GM12872 (cell line): ENCODE data around the gene SLC29A1.

Experiments
- TF ChIP-seq, protein P1 (sequence below): IDR thresholded peaks from 3 replicates; pipeline ENCODE4 v1.5.1; 2011; ENCODE audit warnings: low read depth, mild to moderate bottlenecking, low read length, moderate library complexity; ENCODE audit not compliant: insufficient read depth

SLC29A1 gene

DNA sequence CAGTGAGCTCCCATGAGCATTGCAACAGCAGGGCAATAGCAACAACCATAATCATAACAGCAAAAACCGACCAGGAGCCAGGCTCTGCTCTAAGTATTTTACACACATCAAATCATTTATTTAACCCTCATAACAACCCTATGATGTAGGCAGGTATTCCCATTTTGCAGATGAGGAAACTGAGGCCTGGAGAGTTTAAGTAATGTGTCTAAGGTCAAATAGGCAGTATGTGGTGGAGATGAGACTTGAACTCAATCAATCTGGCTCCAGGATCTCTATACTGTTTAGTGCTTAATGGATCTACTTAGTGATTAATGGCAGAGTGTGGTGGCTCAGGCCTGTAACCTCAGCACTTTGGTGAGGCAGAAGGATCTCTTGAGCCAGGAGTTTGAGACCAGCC is 50.2 kb downstream of the SLC29A1 start:
- TF ChIP-seq, protein P1, sequence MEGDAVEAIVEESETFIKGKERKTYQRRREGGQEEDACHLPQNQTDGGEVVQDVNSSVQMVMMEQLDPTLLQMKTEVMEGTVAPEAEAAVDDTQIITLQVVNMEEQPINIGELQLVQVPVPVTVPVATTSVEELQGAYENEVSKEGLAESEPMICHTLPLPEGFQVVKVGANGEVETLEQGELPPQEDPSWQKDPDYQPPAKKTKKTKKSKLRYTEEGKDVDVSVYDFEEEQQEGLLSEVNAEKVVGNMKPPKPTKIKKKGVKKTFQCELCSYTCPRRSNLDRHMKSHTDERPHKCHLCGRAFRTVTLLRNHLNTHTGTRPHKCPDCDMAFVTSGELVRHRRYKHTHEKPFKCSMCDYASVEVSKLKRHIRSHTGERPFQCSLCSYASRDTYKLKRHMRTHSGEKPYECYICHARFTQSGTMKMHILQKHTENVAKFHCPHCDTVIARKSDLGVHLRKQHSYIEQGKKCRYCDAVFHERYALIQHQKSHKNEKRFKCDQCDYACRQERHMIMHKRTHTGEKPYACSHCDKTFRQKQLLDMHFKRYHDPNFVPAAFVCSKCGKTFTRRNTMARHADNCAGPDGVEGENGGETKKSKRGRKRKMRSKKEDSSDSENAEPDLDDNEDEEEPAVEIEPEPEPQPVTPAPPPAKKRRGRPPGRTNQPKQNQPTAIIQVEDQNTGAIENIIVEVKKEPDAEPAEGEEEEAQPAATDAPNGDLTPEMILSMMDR = no peak

DNA sequence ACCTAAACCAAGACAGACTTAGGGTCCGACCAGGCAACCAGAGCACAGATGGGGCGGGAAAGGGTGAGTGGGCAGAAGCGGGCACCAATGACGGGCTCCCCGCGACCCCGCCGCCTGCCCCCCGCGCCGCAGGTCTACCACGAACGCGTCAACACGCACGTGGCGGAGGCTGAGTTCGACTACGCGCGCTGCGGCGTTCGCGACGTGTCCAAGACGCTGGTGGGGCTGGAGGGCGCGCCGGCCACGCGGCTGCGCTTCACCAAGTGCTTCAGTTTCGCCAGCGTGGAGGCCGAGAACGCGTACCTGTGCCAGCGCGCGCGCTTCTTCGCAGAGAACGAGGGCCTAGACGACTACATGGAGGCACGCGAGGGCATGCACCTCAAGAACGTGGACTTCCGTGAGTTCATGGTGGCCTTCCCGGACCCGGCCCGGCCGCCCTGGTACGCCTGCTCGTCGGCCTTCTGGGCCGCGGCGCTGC is 51.9 kb downstream of the SLC29A1 start:
- TF ChIP-seq, protein P1 = no peak

DNA sequence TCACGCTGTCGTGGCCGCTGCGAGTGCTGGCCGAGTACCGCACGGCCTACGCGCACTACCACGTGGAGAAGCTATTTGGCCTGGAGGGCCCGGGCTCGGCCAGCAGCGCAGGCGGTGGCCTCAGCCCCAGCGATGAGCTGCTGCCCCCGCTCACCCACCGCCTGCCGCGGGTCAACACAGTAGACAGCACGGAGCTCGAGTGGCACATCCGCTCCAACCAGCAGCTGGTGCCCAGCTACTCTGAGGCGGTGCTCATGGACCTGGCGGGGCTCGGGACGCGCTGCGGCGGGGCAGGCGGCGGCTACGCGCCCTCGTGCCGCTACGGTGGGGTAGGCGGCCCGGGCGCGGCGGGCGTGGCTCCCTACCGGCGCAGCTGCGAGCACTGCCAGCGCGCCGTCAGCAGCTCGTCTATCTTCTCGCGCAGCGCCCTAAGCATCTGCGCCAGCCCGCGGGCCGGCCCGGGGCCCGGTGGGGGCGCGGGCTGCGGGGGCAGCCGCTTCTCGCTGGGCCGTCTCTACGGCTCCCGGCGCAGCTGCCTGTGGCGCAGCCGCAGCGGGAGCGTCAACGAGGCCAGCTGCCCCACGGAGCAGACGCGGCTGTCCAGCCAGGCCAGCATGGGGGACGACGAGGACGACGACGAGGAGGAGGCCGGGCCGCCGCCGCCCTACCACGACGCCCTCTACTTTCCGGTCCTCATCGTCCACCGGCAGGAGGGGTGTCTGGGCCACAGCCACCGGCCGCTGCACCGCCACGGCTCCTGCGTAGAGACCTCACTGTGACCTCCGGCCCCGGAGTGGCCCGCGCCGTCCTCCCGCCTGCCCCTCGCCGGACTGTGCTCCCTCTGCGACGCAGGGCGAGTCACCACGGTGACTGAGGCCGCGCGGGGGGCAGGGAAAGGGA is 52.6 kb downstream of the SLC29A1 start:
- TF ChIP-seq, protein P1 = no peak

DNA sequence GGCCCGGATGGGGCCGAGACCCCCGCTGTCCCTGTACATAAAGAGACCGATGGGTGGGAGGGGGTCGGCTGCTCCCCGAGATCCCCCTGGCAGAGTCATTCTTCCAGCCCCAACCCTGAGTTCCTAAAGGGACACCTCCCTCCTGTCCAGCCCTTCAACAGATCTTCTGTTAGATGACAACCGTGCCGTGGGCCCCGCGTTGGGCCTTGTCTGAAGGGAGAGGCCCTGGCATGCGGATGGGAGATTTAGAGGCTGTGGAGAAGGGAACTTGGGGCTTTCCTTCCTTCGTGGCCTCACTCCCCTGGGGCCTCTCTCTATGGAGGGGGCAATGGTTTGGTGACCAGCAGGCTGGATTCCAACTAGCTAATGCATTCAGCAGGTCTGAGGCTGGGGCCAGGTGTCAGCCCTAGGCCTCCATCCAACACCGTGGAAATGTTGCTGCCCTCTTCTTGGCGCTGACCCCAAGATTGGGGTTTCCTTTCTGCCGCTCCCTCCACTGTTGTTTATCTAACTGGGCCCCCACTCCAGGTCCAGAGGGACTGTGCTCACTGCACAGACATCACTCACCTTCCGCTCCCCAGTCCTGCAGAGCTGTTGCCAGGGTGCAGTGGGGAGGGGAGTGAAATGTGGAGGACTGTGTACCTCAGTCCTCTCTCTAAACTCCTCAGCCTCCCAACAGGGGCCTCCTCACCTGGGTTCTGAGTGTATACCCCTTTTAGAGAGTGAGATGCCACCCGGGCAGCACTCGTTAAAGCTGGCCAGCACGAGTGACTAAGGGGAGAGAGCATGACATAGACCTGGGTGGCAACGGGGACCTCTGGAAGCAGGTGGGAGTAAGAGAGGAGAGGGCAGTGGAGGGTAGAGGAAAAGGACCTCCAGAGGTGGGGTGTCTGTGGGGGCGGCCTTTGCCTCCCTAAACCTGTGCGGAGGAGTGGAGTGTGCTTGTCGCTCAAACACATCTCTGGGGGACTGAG is 53.6 kb downstream of the SLC29A1 start:
- TF ChIP-seq, protein P1 = no peak

DNA sequence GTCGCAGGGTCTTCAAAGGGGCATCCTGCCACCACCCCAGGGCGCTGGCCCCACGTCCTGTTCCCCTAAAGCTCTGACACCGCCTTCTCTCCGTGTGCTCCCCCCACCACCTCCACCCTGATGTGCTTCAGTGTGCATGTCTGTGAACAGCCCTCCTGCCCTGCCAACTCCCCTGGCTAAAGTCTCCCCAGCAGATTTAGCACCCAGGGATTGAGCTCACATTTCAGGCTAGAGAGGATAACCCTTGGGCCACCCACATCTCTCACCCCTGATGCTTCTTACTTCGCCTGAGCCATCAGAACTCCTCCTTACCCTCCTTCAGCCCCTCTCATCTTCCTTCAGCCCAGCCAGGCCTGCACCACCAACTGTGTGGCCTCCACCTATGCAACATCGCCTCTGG is 54.4 kb downstream of the SLC29A1 start:
- TF ChIP-seq, protein P1 = no peak

DNA sequence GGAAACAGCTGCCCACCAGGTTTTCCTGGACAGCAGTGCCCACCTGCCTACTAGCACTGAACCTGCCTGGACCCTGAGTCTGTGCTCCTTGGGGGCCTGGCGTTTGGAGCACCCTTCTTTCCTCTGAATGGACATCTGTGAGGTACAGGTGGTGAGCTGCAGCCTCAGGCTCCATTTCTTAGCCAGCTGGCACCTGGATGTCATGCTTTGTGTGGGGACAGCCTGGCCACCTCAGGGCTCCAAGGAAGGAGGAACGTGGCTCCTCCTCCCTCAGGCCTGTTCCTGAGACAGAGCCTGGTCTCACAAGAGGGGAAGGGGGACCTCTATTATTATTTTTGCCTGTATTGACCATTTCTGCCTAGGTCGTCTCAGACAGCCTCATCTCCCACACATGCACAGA is 54.9 kb downstream of the SLC29A1 start:
- TF ChIP-seq, protein P1 = no peak
